Measurements from ENCODE around the gene ZP1.

Gene ZP1

GRCh38 chr11:60844045-60844869 is 23.1 kb upstream of the ZP1 start:
- no peak for DNase-seq (ENCODE audit: low read depth in 2 of 2)

DNA sequence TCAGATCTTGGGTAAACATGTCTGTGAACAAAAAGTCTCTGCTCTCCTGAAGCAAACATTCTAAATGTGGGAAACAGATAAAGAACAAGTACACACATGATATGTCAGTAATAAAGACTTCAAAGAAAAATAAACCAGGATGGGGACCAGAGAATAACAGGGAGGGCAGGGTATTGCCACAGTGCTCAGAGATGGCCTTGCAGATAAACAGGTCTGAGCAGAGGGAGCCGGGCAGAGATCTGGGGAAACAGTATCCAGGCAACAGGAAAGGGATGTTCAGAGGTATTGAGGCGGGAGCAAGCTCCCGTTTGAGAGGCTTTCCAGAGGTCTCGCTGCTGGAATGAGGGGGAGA is 22.5 kb upstream of the ZP1 start:
- no peak for DNase-seq (ENCODE audit: low read depth in 2 of 2)

- no peak for DNase-seq (ENCODE audit: low read depth in 2 of 2)
Measured at GRCh38 chr11:60845338-60845737, 22.0 kb upstream of the ZP1 start.

GRCh38 chr11:60847281-60847680 is 20.1 kb upstream of the ZP1 start:
- no peak for DNase-seq (ENCODE audit: low read depth in 2 of 2)

DNA sequence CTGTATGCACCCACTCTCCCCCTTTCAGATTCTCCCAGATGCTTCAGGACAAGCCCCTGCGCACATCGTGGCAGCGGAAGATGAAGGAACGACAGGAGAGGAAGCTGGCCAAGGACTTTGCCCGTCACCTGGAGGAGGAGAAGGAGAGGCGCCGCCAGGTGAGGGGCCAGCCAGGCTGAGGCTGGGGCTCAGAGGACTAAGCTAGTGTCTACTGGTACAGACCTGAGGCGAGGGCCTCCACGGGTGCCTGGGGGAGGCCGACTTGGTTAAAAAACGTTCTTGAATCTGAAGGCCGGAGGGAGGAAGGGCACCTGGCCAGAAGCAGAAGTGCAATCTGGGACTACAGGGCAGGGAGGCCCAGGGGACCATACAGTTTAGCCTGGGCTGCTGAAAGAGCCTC is 19.4 kb upstream of the ZP1 start:
- no peak for DNase-seq (ENCODE audit: low read depth in 2 of 2)

- no peak for DNase-seq (ENCODE audit: low read depth in 2 of 2)
Measured at GRCh38 chr11:60848714-60849151, 18.6 kb upstream of the ZP1 start.

GRCh38 chr11:60849641-60850520 is 17.5 kb upstream of the ZP1 start:
- no peak for DNase-seq (ENCODE audit: low read depth in 2 of 2)

DNA sequence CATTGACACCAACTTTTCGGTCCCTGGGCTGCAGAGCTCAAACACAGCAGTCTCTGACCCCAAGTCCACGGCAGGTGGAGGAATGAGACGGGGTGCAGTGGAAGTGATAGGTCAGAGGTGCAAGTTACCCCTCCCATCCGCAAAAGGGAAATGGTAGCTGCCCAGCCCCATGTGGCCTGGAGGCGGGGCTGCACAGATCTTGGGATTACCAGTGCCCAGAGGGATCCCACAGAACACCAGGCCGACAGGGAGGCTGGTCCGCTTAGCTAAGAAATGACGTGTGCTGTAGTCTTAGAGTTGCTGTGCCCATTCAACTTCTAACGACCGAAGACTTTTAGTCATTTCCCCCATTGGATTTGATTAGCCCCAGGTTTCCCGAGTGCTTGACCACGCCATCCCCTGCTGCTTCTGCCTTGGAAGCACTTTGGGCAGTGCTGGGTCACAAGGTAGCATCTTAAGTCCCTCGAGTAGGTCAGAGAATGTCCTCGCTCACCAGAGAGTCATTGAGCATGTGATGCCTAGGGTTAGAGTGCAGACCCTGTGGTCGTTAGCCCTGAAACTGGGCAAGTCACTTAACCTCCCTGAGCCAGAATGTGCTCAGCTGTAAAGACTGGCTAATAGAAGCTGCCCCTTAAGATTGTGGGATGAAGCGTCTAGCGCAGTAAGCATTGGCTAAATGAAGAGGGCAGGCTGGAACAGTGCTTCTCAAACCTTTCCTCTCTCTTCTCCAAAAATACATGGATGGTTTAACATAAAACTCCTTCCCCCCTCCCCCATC is 15.8 kb upstream of the ZP1 start:
- no peak for DNase-seq (ENCODE audit: low read depth in 2 of 2)

GRCh38 chr11:60852117-60852981 is 15.0 kb upstream of the ZP1 start:
- no peak for DNase-seq (ENCODE audit: low read depth in 2 of 2)

DNA sequence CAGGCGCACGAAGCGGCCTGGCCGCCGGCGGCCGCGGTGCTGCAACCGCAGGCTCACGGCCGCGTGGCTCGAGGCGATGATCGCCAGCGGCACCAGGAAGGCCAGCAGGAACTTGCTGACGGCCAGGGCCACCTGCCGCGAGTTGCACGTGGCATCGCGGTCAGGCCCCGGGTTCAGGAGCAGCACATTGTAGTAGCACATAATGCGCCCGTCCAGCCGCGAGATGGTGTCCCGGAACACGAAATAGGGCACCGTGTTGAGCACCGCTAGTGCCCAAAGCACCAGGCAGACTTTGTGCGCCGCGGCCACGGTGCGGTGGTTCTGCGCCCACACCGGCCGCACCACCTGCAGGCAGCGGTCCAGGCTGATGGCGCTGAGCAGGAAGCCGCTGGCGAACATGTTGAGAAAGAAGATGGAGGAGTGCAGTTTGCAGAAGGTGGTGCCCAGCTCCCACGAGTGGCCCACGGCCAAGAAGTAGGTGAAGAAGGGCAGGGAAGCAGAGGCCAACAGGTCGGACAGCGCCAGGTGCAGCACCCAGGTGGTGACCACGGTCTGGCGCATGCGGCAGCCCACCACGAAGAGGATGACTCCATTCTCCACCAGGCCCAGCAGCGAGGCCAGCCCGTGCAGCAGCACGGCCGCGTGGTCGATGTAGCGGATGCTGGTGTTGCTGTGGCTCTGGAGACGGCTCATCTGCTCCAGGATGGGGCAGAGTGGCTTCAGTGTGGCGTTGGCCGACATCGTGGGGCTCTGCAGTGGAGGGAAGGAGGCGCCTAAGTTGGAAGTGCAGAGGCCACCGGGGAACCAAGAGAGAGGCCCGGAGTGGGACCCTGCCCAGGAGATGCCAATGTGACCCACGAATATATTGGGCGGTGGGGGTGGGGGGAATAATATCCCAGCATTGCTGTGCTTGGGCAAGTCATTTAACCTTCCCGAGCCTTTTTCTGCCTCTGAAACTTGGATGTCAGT is 14.1 kb upstream of the ZP1 start:
- DNase-seq (ENCODE audit: low read depth in 2 of 2): no peak

GRCh38 chr11:60854140-60854846 is 13.0 kb upstream of the ZP1 start:
- DNase-seq (ENCODE audit: low read depth in 2 of 2): no peak

GRCh38 chr11:60854847-60855725 is 12.3 kb upstream of the ZP1 start:
- no peak for DNase-seq (ENCODE audit: low read depth in 2 of 2)

GRCh38 chr11:60855726-60856633 is 11.4 kb upstream of the ZP1 start, which contains the start of gene PTGDR2:
Gene PTGDR2, minus strand, starts transcription at chr11:60855950. Its CDS starts 2,228 bp downstream, at chr11:60853722.
- no peak for DNase-seq (ENCODE audit: low read depth in 2 of 2)

- DNase-seq (ENCODE audit: low read depth in 2 of 2): no peak
Measured at GRCh38 chr11:60857378-60858232, 9.7 kb upstream of the ZP1 start.

GRCh38 chr11:60858236-60858635 is 9.1 kb upstream of the ZP1 start:
- DNase-seq (ENCODE audit: low read depth in 2 of 2): no peak
